GM18511 (cell line): Measurements from ENCODE around the gene ALKAL2.
A peak's percentile ranks its signal among the peaks of the same experiment; 100 is the strongest.
"Not testable (repeated sequence)": the region's sequence is repeated elsewhere in the genome, so short reads cannot be mapped to it uniquely, and the experiment has no call there.

Source experiments
- ATAC-seq: cut with Tn5 transposase; IDR thresholded peaks from one replicate; pipeline ENCODE4 v1.9.1; 2021; ENCODE audit warnings: mild to moderate bottlenecking, moderate library complexity; ENCODE audit not compliant: unreplicated experiment

ALKAL2 gene

GRCh38 chr2:287911-288757, at the start of gene ALKAL2:
TSS of gene ALKAL2 (minus strand) at chr2:288091. CDS start at chr2:287835, 256 bp downstream.
- ATAC-seq: peak; percentile 30

- not testable (repeated sequence) for ATAC-seq
Observed at GRCh38 chr2:336949-337348, 49.1 kb upstream of the ALKAL2 start.

DNA sequence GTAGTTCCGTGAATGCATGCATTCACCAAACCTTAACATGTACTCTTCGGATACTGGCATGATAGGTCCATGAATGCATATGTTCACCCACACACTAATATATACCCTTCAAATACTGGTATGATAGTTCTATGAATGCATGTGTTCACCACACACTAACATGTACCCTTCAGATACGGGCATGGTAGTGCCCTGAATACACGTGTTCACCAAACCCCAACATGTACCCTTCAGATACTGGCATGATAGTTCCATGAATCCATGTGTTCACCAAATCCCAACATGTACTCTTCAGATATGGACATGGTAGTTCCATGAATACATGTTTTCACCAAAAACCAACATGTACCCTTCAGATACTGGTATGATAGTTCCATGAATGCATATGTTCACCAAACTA, 48.5 kb upstream of the ALKAL2 start:
- no peak for ATAC-seq

DNA sequence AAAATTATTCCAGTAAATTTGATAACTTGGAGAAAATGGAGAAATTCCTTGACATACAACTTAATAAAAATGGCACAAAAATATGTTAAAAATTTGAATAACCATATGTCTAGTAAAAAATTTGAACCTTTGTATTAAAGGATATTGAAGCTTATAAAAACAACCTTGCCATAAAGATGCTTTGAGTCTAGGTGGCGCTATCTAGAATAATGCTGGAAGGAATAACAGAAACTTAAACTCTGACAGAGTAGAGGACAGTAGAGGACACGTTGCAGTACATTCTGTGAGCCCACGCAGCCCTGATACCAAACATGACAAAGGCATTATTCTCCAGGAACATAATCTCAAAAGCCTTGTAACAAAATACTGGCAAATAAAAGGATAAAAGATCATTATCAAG, 44.7 kb upstream of the ALKAL2 start:
- ATAC-seq: no peak

GRCh38 chr2:328761-329160, 40.9 kb upstream of the ALKAL2 start:
- ATAC-seq: no peak

DNA sequence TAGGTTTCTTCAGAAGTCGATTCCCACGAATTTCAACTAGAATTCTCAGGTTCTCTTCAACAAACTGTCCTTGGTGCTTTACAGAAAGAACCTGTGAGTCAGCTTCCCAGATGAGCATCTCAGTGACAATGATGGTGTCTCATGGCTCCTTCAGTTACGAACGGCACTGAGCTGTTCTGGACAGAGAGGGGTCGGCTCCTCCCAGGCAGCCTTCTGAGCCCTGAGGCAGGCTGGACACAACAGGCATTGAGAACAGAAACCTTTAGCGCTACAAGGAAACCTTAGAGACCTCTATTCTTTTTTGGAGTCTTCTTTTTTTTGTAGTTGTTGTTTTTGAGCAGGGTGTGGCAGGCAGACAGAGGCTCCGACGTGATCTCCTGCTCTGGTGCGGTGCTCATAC, 35.1 kb upstream of the ALKAL2 start:
- no peak for ATAC-seq

GRCh38 chr2:322326-322725, 34.4 kb upstream of the ALKAL2 start:
- no peak for ATAC-seq

DNA sequence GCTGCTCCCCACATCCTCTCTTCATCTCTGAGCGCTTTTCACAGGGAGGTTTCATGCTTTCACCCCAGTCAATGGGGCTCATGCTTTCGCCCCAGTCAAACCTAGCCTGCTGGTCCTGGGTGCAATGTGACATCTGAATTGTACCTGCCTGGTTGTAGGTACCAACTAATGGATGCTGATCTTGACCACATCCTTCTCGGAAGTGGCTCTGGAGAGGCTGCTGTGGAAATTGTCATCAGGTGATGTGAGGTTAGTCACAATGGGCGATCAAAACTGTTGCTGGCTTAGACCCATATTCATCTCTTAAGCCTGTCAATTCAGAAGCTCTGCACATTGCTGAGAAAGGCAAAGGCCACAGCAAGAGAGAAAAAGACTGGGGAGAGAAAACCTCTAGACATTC, 32.7 kb upstream of the ALKAL2 start:
- no peak for ATAC-seq

- no peak for ATAC-seq
Observed at GRCh38 chr2:319059-319600, 31.2 kb upstream of the ALKAL2 start.

DNA sequence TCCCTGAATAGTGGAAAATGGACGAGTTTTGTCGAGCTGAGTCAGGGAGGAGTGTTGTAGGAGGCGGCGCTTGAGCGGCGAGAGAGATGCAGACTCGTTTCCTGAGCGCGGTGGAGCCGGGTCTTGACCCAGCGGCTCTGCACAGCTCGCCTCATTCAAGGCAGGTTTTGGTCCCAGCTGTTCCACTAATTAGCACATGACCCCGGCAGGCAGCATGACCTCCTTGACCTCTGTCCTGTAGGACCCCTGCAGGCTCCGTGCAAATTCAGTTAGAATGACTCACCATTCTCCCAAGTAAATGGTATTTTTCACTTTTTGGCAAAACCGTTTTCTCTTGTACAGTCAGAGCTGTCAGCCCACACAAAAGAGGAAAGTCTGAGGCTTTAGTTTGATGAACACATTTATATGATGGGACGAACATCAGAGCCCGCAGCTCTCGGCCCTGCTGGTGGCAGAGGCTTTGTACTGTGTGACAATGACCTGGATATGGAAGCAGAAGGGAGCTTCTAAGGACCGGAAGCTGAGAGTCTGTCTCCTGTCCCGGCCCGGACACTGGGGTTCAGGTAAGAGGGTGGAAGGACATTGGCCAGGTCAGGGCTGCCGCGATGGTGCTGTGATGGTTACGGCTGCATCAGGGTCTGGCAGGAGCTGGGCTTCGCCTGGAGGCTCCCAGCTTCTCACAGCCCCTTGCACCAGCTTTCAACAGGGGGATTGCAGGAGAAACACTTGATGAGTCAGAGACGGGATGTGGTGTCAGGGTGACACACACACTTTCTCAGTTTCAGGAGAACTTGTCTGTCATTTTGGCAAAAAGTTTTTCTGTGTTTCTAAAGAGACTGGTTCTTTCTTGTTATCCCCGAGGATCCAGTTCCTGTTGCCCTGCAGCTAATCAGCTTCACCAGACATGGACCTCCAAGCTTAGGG, 29.9 kb upstream of the ALKAL2 start:
- ATAC-seq: peak; percentile 73

- no peak for ATAC-seq
Observed at GRCh38 chr2:316381-316780, 28.5 kb upstream of the ALKAL2 start.

DNA sequence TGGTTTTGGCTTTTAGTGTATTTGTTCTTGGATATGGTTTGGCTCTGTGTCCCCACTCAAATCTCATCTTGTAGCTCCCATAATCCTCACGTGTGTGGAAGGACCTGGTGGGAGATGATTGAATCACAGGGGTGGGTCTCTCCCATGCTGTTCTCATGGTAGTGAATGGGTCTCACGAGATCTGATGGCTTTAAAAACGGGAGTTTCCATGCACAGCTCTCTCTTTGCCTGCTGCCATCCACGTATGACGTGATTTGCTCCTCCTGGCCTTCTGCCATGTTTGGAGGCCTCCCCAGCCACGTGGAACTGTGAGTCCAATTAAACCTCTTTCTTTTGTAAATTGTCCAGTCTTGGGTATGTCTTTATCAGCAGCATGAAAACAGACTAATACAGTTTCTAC, 28.0 kb upstream of the ALKAL2 start:
- ATAC-seq: not testable (repeated sequence)

- no peak for ATAC-seq
Observed at GRCh38 chr2:314561-315336, 26.9 kb upstream of the ALKAL2 start.

GRCh38 chr2:313991-314390, 26.1 kb upstream of the ALKAL2 start:
- ATAC-seq: no peak

DNA sequence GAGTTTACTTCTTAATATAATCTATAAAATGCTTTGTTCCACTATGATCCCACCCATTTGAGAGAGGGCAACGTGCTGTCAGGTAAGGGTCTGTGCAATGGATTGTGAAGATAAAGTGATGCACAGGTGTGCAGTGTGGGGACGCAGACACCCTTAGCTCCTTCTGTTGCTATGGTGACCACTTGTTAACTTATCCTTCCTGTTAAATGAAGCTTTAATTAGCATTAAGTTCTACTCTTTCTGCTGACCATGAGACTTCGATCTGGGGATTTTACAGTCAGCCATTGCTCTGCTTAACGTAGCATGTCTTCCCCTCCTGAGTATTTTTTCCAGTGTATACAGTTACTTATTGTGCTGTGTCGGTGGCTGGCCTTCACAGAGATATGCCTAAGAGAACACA, 23.1 kb upstream of the ALKAL2 start:
- ATAC-seq: no peak

DNA sequence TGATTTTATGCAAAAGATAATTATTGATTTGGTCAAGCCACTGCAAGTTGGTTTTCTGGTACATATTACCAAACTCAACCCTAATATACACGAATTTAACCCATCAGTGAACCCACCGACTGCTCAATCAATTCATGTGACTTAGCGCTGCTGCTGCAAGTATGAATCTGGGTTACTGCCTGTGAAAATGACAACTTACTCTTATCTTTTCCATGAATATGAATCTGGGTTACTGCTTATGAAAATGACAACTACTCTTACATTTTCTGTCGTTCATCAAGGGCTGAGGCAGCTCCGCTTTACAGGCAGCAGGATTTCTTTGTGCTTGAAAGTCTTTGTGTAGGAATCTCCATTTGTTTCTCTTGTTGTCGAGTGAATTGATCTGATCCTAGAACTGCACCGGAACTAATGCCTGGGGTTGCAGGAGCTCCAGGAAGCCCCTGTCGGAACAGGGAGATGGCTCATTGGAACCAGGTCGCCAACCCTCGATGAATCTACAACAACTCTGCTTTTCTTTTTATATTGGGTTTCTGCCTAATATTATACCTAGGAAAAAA, 22.1 kb upstream of the ALKAL2 start:
- no peak for ATAC-seq

DNA sequence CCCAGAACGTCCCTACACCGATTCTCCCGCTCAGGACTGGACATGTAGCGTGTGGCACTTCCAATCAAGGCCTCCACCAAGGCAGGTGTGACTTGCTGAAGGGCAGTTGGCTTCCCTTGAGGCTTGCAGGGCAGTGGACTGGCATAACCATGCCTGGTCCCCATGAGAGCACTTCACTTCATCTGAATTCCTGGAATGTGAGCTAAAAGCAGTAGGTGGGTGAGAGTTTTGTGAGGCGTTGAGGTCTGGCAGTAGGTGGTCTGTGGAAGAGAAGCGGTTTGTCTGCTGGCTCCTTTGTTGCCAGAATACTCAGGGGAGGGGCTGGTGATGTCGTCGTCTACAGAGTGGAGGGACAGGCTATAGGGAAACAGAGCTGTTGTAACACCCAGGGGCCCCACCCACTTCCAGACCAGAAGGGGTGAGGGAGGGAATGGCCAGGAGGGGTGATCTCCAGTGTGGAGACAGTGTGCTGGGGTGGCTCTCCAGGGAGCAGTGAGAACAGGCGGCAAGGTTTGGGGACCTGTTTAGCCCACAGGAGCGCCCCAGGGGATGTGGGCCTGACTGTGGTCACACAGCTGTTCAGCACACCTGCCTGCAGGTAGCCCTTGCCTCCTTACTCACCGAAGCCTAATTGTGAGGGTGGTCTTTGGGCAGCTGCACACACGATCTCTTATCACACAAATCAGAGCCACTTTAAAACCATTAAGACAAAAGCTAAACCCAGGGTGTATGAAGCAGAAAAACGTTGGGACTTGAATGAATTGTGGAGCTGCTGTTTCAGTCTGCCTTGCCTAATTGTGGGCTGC, 21.5 kb upstream of the ALKAL2 start:
- no peak for ATAC-seq

DNA sequence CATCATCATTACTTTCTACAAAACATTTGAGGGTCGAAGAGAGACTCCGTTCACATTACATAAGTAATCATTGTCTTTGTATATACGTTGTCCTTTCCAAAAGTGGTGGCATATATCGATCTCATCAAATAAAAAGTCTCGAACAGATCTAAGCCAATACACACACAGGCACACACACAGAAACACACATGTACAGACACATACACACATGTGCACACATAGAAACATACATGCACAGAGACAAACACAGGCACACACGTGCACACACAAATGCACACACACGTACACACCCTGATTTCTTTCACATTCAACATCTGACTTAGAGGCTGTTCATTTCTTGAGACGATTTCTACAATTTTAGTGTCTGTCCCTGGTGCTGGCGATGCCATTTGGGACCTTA, 17.5 kb upstream of the ALKAL2 start:
- no peak for ATAC-seq

DNA sequence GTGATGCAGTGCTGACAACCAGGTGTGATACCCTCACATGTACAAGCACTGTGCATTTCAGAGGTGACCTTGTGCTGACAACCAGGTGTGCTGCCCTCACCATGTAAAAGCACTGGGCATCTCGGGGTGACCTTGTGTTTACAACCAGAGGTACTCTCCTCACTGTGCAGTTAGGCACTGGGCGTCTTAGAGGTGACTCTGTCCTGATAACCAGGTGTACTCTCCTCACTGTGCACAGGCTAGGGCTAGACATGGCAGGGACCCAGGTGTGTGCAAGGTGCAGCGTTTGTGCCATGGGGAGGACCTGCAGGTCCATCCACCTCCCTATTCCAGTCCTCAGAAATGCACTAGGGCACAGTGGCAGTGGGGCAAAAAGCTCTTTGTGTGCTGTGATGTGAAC, 8.5 kb upstream of the ALKAL2 start:
- no peak for ATAC-seq

DNA sequence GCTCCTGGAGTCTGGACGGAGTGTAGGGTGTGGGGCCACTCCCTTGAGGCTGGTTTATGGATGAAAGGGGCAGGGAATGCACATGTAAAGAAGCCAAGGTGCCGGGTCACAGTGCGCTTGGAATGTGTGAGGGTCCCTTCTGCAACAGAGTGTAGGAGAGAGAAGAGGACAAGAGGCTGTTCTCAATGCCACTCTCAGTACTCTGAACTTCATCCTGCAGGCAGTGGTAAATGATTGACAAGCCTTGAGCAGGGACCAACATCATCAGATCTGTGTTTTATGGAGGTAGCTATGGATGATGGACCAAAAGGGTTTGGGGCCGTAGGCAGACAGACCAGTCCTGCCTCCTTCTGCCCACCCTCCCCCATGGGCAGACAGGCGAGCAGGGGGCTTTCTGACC, 7.2 kb upstream of the ALKAL2 start:
- no peak for ATAC-seq
